Hepatocyte (in vitro differentiated cells): ENCODE results near the gene CAPN8. TPM values are rescaled to one million over a fixed set of nuclear protein-coding genes. Genes with fewer than 3 reads are reported as not detected.

Experiments
- DNase-seq: peaks from one replicate; pipeline ENCODE4 v3.0.0-alpha.2; 2016; ENCODE audit warnings: low spot score
- H2AFZ ChIP-seq: fragments of 200-600 bp; sonication (generic); 2 replicates; pipeline ENCODE4 v1.6.0; 2016; ENCODE audit warnings: antibody characterized with exemption, mild to moderate bottlenecking
- H3K27ac ChIP-seq: fragments of 200-600 bp; sonication (generic); 2 replicates; pipeline ENCODE4 v1.5.1; 2016; ENCODE audit warnings: mild to moderate bottlenecking
- H3K27me3 ChIP-seq: fragments of 200-600 bp; sonication (generic); 2 replicates; pipeline ENCODE4 v1.6.1; 2016
- H3K36me3 ChIP-seq: fragments of 200-600 bp; sonication (generic); replicated peaks from 2 replicates; pipeline ENCODE4 v1.5.1; 2016; ENCODE audit warnings: low read depth; ENCODE audit not compliant: insufficient read depth
- H3K4me1 ChIP-seq: fragments of 200-600 bp; sonication (generic); 2 replicates; pipeline ENCODE4 v1.5.1; 2016; ENCODE audit warnings: mild to moderate bottlenecking, moderate library complexity; ENCODE audit not compliant: insufficient read depth
- H3K4me2 ChIP-seq: fragments of 200-600 bp; sonication (generic); 2 replicates; pipeline ENCODE4 v1.6.0; 2016
- H3K4me3 ChIP-seq: fragments of 200-600 bp; sonication (generic); 2 replicates; pipeline ENCODE4 v1.5.1; 2016; ENCODE audit warnings: mild to moderate bottlenecking
- H3K79me2 ChIP-seq: fragments of 200-600 bp; sonication (generic); 2 replicates; pipeline ENCODE4 v1.6.0; 2017; ENCODE audit warnings: mild to moderate bottlenecking
- H3K9me2 ChIP-seq: fragments of 200-600 bp; sonication (generic); replicated peaks from 2 replicates; pipeline ENCODE4 v1.6.0; 2017; ENCODE audit warnings: mild to moderate bottlenecking; ENCODE audit not compliant: insufficient read depth
- H3K9me3 ChIP-seq: fragments of 200-600 bp; sonication (generic); 2 replicates; pipeline ENCODE4 v1.5.1; 2016; ENCODE audit warnings: low read depth, mild to moderate bottlenecking
- H4K20me1 ChIP-seq: fragments of 200-600 bp; sonication (generic); 2 replicates; pipeline ENCODE4 v1.6.0; 2016; ENCODE audit warnings: mild to moderate bottlenecking; ENCODE audit not compliant: insufficient read depth, poor library complexity, severe bottlenecking
- CTCF ChIP-seq: fragments of 200-600 bp; sonication (generic); IDR thresholded peaks from 2 replicates; pipeline ENCODE4 v1.5.1; 2016; ENCODE audit warnings: antibody characterized with exemption, mild to moderate bottlenecking; ENCODE audit not compliant: poor library complexity
- EZH2 ChIP-seq: fragments of 200-600 bp; sonication (generic); IDR thresholded peaks from 2 replicates; pipeline ENCODE4 v1.6.1; 2016; ENCODE audit warnings: antibody characterized with exemption, mild to moderate bottlenecking, borderline replicate concordance
- EZH2phosphoT487 ChIP-seq: fragments of 200-600 bp; sonication (generic); IDR thresholded peaks from one replicate; pipeline ENCODE4 v1.6.1; 2018; ENCODE audit warnings: antibody characterized with exemption, mild to moderate bottlenecking, low read depth, moderate library complexity; ENCODE audit not compliant: unreplicated experiment, severe bottlenecking
- WGBS: methylation state at CpG from one replicate; pipeline ENCODE4 v1.1.6; 2016; ENCODE audit warnings: low lambda C conversion rate; ENCODE audit errors: missing lambda C conversion rate; 5-methylcytosine and 5-hydroxymethylcytosine counted together
- polyA plus RNA-seq: library from polyadenylated mRNA; unstranded; fragments of >200 nt; fragmentation: Nextera tagmentation; extraction: Ambion mirVana; gene quantifications from 2 replicates; pipeline ENCODE4 v1.2.1, GENCODE V29; 2016
- total RNA-seq: library from RNA; depleted of rRNA; stranded (reverse); fragments of >200 nt; gene quantifications from 2 replicates; pipeline ENCODE4 v1.2.3, GENCODE V29; 2014

The CAPN8 gene
- total RNA-seq (10.8 and 16.4 TPM in 2 replicates), polyA plus RNA-seq (18.0 and 28.6 TPM in 2 replicates)

- no peaks in the 10 kb centered on the region for H4K20me1 ChIP-seq
- no peaks in the 10 kb centered on the region for H3K79me2 ChIP-seq
- DNase-seq: peak; percentile 56
- no peak within 1 kb of the TSS for H3K4me3 ChIP-seq
- no peaks in the 10 kb centered on the region for H3K4me1 ChIP-seq
- TF ChIP-seq CTCF (no peak), EZH2 (no peak), EZH2phosphoT487 (no peak)
- no peaks in the 10 kb centered on the region for H3K27me3 ChIP-seq
- peak within 1 kb of the TSS; percentile 57 for H3K4me2 ChIP-seq
- no peaks in the 10 kb centered on the region for H3K9me3 ChIP-seq
- H3K36me3 ChIP-seq: no peaks in the 10 kb centered on the region
- no peak within 1 kb of the TSS for H2AFZ ChIP-seq
- H3K27ac ChIP-seq: peak within 1 kb of the TSS; percentile 90
- WGBS: 66% methylated on average over 6 of the region's 6 CpGs
- H3K9me2 ChIP-seq: no peaks in the 10 kb centered on the region
Observed at GRCh38 chr1:223665592-223666312, at the start of gene CAPN8. TSS of gene CAPN8 (minus strand) at chr1:223665701. CDS start at chr1:223665646, 55 bp downstream.

GRCh38 chr1:223714849-223715603 is 49.5 kb upstream of the CAPN8 start:
- Histone ChIP-seq H3K27ac (peak overlapping the region; percentile 99), H3K36me3 (no peaks in the 10 kb centered on the region), H3K79me2 (peaks cover 48% of the 10 kb centered on the region), H3K4me3 (no peak overlapping the region), H3K4me1 (peaks cover 50% of the 10 kb centered on the region), H2AFZ (no peak overlapping the region), H3K4me2 (peak overlapping the region; percentile 86), H3K9me2 (no peaks in the 10 kb centered on the region), H4K20me1 (no peaks in the 10 kb centered on the region), H3K27me3 (no peaks in the 10 kb centered on the region), H3K9me3 (no peaks in the 10 kb centered on the region)
- WGBS: 46% methylated on average over 9 of the region's 9 CpGs
- DNase-seq: peak; percentile 85
- no peak for TF ChIP-seq EZH2phosphoT487
- no peak for TF ChIP-seq CTCF
- TF ChIP-seq EZH2: no peak

- 89% methylated on average over 2 of the region's 2 CpGs for WGBS
- H3K27ac ChIP-seq: peak overlapping the region; percentile 99
- H3K9me3 ChIP-seq: no peaks in the 10 kb centered on the region
- H2AFZ ChIP-seq: no peak overlapping the region
- no peak for TF ChIP-seq EZH2
- no peak for TF ChIP-seq CTCF
- TF ChIP-seq EZH2phosphoT487: no peak
- H3K27me3 ChIP-seq: no peaks in the 10 kb centered on the region
- peak overlapping the region; percentile 86 for H3K4me2 ChIP-seq
- H3K9me2 ChIP-seq: no peaks in the 10 kb centered on the region
- peaks cover 48% of the 10 kb centered on the region for H3K79me2 ChIP-seq
- H3K4me1 ChIP-seq: peaks cover 49% of the 10 kb centered on the region
- DNase-seq: no peak
- no peak overlapping the region for H3K4me3 ChIP-seq
- H3K36me3 ChIP-seq: no peaks in the 10 kb centered on the region
- H4K20me1 ChIP-seq: no peaks in the 10 kb centered on the region
Observed at GRCh38 chr1:223714421-223714724, 48.9 kb upstream of the CAPN8 start.
